ENCODE results near the gene SPEF1. TPM values are rescaled to one million over a fixed set of nuclear protein-coding genes. Genes with fewer than 3 reads are reported as not detected.

The SPEF1 gene
- total RNA-seq, 1 experiment from 2014 or later, result not detected

DNA sequence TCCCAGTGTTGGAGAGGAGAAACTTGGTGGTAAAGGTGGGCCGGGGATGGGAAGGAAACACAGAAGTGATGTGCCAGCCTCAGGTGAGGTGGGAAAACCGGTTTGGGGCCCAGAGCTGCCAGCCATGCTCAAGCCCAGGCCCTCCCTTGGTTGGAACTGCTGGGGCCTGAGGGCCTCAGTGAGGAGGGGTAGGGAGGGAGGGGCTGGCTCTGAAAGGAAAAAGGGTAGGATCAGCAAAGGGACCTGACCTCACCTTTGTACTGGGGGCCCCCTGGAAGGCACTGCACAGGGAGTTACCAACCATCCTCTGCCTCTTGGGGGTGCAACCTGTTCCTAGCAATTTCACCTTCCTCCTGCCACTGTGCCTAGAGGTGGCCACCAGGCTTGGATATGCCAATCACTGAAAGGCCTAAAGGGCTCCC is 1.8 kb upstream of the SPEF1 start:
- Histone ChIP-seq H3K4me2 (ENCODE audit: low read depth, low read length, poor library complexity, severe bottlenecking) (no peak overlapping the region), H3K9me3 (ENCODE audit: low read length) (no peaks in the 10 kb centered on the region), H3K9ac (ENCODE audit: low read length) (no peak overlapping the region), H3K36me3 (ENCODE audit: insufficient read depth, low read length) (no peaks in the 10 kb centered on the region), H3K27ac (ENCODE audit: low read length) (no peak overlapping the region), H4K20me1 (ENCODE audit: insufficient read depth, low read depth, low read length) (peaks cover 10% of the 10 kb centered on the region; the same call in 1 of the 2 replicates), H2AFZ (ENCODE audit: low read length) (no peak overlapping the region), H3K4me1 (ENCODE audit: low read length) (peaks cover 32% of the 10 kb centered on the region), H3K9me2 (replicated peaks; ENCODE audit: insufficient read depth, low read length) (no peaks in the 10 kb centered on the region), H3K4me3 (ENCODE audit: low read length) (no peak overlapping the region), H3K79me2 (ENCODE audit: low read length) (peaks cover 16% of the 10 kb centered on the region), H3K27me3 (ENCODE audit: low read length) (no peaks in the 10 kb centered on the region)
- peak; percentile 56 for DNase-seq

DNA sequence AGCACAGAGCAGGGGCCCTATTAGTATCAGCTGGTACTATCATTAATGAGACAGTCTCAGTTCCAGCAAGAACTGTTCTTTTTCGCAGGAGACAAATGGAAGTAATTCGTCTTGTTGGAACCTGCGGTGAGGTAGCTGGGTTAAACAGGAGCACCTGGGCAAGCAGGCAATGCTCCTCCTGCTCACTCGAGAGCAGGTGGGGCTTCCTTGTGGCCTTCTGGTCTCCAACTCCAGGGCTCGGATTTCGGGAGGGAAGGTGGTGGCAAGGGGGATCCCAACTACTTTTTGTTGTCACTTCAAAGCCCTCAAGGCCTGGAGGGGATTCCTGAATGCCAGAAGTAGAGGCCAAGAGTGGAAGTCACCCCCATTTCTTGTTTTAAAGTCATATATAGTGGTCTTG is 1.3 kb upstream of the SPEF1 start:
- H3K4me1 ChIP-seq (ENCODE audit: low read length), result peaks cover 30% of the 10 kb centered on the region
- no peaks in the 10 kb centered on the region for H3K36me3 ChIP-seq (ENCODE audit: insufficient read depth, low read length)
- H3K9me3 ChIP-seq (ENCODE audit: low read length), result no peaks in the 10 kb centered on the region
- no peaks in the 10 kb centered on the region for H3K27me3 ChIP-seq (ENCODE audit: low read length)
- no peak overlapping the region for H3K4me3 ChIP-seq (ENCODE audit: low read length)
- H3K27ac ChIP-seq (ENCODE audit: low read length), result no peak overlapping the region
- no peak overlapping the region for H3K4me2 ChIP-seq (ENCODE audit: low read depth, low read length, poor library complexity, severe bottlenecking)
- H2AFZ ChIP-seq (ENCODE audit: low read length), result no peak overlapping the region
- H3K79me2 ChIP-seq (ENCODE audit: low read length), result peaks cover 16% of the 10 kb centered on the region
- DNase-seq, result no peak
- no peak overlapping the region for H3K9ac ChIP-seq (ENCODE audit: low read length)
- H4K20me1 ChIP-seq (ENCODE audit: insufficient read depth, low read depth, low read length), result peaks cover 10% of the 10 kb centered on the region; the same call in 1 of the 2 replicates
- H3K9me2 ChIP-seq (replicated peaks; ENCODE audit: insufficient read depth, low read length), result no peaks in the 10 kb centered on the region

DNA sequence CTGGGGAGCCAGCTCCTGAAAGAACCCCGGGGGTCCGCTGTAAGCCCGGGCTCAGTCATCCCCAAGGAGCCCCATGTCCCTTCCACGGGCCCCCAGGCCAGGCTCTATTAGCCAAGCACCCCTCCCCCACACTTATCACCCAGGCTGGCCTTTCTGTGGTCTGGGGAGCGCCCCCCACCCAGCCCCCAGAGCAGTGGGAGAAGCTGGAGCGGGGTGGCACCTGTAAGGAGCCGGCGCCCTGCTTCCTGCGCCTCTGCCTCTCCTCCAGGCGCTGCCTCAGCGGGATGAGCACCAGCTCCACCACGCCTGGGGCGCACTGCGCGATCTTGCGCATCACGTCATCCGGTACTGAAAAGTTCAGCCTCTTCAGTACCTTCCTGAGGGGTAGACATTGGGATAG is 2.3 kb downstream of the SPEF1 start:
- Histone ChIP-seq H3K9me3 (ENCODE audit: low read length) (no peaks in the 10 kb centered on the region), H3K27me3 (ENCODE audit: low read length) (no peaks in the 10 kb centered on the region), H3K4me2 (ENCODE audit: low read depth, low read length, poor library complexity, severe bottlenecking) (no peak overlapping the region), H3K79me2 (ENCODE audit: low read length) (no peaks in the 10 kb centered on the region), H3K9me2 (replicated peaks; ENCODE audit: insufficient read depth, low read length) (no peaks in the 10 kb centered on the region), H3K27ac (ENCODE audit: low read length) (no peak overlapping the region), H3K4me1 (ENCODE audit: low read length) (peaks cover 10% of the 10 kb centered on the region), H4K20me1 (ENCODE audit: insufficient read depth, low read depth, low read length) (no peaks in the 10 kb centered on the region), H3K4me3 (ENCODE audit: low read length) (no peak overlapping the region), H3K36me3 (ENCODE audit: insufficient read depth, low read length) (no peaks in the 10 kb centered on the region), H3K9ac (ENCODE audit: low read length) (no peak overlapping the region), H2AFZ (ENCODE audit: low read length) (no peak overlapping the region)
- DNase-seq, result no peak

DNA sequence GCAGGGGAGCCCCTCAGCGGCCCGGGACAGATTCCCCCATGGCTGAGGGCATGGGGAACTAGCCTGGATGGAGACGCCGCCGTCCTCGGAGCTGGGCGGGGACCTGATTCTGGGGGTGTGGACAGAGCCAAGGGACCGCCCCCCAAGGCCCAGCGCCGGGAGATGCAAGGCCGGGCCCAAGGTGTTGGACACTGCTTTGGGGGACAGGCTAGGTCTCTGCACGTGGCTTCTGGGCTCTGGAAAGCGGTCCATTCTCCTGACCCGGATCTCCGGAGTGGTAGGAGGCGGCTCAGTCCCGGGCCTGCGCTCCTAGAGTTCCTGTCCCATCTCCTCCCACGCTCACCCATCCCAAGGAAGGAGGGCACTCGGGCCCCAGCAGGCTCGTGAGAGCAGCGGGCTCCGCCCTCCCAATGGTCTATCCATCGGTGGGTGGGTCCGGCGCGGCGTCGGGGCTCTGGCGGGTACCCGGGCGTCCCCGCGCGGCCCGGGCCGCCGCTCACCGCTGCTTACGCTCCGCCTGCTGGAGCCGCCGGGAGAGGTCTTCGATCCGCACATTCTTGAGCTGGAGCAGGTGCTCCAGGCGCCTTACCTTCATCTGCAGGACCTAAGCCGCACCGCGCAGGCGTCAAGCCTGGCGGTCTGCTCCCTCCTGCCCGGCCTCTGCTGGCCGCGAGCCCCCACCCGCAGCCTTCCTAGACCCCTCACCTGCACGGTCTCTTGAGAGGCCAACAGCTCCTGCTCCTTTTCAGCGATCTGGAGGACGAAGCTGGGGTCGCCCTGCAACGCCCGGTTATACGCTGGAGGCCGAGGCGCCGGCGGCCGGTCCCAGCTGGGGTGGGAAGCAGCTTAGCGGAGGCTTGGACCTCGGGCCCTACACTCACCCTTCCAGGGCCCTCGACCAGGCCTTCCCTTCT is 3.3 kb downstream of the SPEF1 start:
- Histone ChIP-seq H2AFZ (ENCODE audit: low read length) (no peak overlapping the region), H3K9me3 (ENCODE audit: low read length) (no peaks in the 10 kb centered on the region)

DNA sequence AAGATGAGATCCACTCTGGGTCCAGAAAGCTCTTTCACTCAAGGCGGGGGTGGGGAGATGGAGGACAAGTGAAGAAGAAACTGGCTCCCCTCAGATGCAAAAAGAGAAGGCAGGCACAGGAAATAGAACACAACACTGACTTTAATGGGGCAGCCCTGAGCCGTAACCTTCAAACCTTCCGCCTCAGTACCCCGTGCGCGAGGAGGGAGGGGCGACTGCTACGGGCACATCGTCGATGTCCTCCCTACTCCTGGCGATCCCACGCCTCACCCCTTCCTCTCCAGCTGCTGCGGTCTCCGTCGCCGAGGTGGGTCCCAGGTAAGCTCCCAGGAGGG is 3.9 kb downstream of the SPEF1 start:
- H3K9me3 ChIP-seq (ENCODE audit: low read length), result no peaks in the 10 kb centered on the region
- no peak overlapping the region for H2AFZ ChIP-seq (ENCODE audit: low read length)
- no peak overlapping the region for H3K27ac ChIP-seq (ENCODE audit: low read length)
- peaks cover 10% of the 10 kb centered on the region for H3K4me1 ChIP-seq (ENCODE audit: low read length)
- H4K20me1 ChIP-seq (ENCODE audit: insufficient read depth, low read depth, low read length), result no peaks in the 10 kb centered on the region
- H3K27me3 ChIP-seq (ENCODE audit: low read length), result no peaks in the 10 kb centered on the region
- H3K79me2 ChIP-seq (ENCODE audit: low read length), result no peaks in the 10 kb centered on the region
- no peaks in the 10 kb centered on the region for H3K36me3 ChIP-seq (ENCODE audit: insufficient read depth, low read length)
- H3K4me2 ChIP-seq (ENCODE audit: low read depth, low read length, poor library complexity, severe bottlenecking), result no peak overlapping the region
- H3K9ac ChIP-seq (ENCODE audit: low read length), result no peak overlapping the region
- no peaks in the 10 kb centered on the region for H3K9me2 ChIP-seq (replicated peaks; ENCODE audit: insufficient read depth, low read length)
- no peak overlapping the region for H3K4me3 ChIP-seq (ENCODE audit: low read length)
- no peak for DNase-seq

More for the DNA sequence above, 3.3 kb downstream of the SPEF1 start:
- no peak for DNase-seq
- no peaks in the 10 kb centered on the region for H3K27me3 ChIP-seq (ENCODE audit: low read length)
- H3K27ac ChIP-seq (ENCODE audit: low read length), result no peak overlapping the region
- H3K4me2 ChIP-seq (ENCODE audit: low read depth, low read length, poor library complexity, severe bottlenecking), result no peak overlapping the region
- no peaks in the 10 kb centered on the region for H3K36me3 ChIP-seq (ENCODE audit: insufficient read depth, low read length)
- H3K9me2 ChIP-seq (replicated peaks; ENCODE audit: insufficient read depth, low read length), result no peaks in the 10 kb centered on the region
- peaks cover 10% of the 10 kb centered on the region for H3K4me1 ChIP-seq (ENCODE audit: low read length)
- no peaks in the 10 kb centered on the region for H4K20me1 ChIP-seq (ENCODE audit: insufficient read depth, low read depth, low read length)
- H3K79me2 ChIP-seq (ENCODE audit: low read length), result no peaks in the 10 kb centered on the region
- H3K4me3 ChIP-seq (ENCODE audit: low read length), result no peak overlapping the region
- no peak overlapping the region for H3K9ac ChIP-seq (ENCODE audit: low read length)

DNA sequence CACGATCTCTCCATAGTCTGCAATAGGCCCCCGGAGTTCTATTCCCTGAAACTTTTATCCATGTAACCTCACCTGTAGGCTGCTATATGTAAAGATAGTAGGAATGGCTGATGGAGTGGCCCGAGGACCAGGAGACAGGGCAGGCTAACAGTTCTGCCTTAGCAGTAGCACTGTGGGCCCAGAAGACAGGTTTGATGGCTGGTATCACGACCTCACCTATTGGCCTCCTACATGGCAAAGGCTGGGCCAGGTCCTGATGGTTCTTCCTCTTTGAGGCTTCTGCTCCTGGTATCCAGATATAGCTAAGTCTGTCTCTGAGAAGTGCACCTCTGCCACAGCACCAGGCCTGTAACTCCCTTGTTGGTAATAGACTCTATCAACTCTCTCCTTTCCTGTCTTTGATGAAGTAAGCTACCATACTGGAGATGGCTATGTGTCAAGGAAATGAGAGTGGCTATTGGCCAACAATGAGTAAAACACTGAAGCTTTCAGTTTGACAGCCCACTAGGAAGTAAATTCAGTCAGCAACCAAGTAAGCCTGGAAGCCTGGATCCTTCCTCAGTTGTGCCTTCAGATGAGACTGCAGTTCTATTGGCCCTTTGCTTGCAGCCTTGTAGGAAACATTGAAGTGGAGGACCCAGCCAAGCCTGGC is 5.7 kb downstream of the SPEF1 start:
- H2AFZ ChIP-seq (ENCODE audit: low read length), result no peak overlapping the region

DNA sequence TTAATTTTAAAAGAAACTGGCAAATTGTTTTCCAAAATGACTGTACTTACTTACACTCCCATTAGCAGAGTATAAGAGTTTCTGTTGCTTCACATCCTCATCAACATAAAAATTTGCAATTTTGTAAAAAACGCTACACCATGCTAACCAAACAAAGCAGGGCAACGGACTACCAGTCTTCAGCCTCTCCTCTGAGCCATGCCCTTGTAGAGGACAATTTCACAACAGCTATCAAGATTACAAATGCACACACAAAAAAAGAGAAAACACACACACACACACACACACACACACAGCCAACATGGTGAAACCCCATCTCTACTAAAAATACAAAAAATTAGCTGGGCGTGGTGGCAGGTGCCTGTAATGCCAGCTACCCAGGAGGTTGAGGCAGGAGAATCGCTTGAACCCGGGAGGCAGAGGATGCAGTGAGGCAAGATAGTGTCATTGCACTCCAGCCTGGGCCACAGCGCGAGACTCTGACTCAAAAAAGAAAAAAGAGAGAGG is 9.6 kb downstream of the SPEF1 start:
- Histone ChIP-seq H3K4me1 (ENCODE audit: low read length) (peaks cover 13% of the 10 kb centered on the region), H3K4me2 (ENCODE audit: low read depth, low read length, poor library complexity, severe bottlenecking) (no peak overlapping the region), H4K20me1 (ENCODE audit: insufficient read depth, low read depth, low read length) (no peaks in the 10 kb centered on the region), H2AFZ (ENCODE audit: low read length) (no peak overlapping the region), H3K27me3 (ENCODE audit: low read length) (no peaks in the 10 kb centered on the region), H3K9ac (ENCODE audit: low read length) (no peak overlapping the region), H3K27ac (ENCODE audit: low read length) (no peak overlapping the region), H3K9me3 (ENCODE audit: low read length) (no peaks in the 10 kb centered on the region), H3K36me3 (ENCODE audit: insufficient read depth, low read length) (no peaks in the 10 kb centered on the region), H3K9me2 (replicated peaks; ENCODE audit: insufficient read depth, low read length) (no peaks in the 10 kb centered on the region), H3K4me3 (ENCODE audit: low read length) (no peak overlapping the region), H3K79me2 (ENCODE audit: low read length) (peaks cover 9% of the 10 kb centered on the region)
- no peak for DNase-seq

More for the DNA sequence above, 5.7 kb downstream of the SPEF1 start:
- Histone ChIP-seq H3K4me1 (ENCODE audit: low read length) (peaks cover 3% of the 10 kb centered on the region), H4K20me1 (ENCODE audit: insufficient read depth, low read depth, low read length) (no peaks in the 10 kb centered on the region), H3K27ac (ENCODE audit: low read length) (no peak overlapping the region), H3K4me2 (ENCODE audit: low read depth, low read length, poor library complexity, severe bottlenecking) (no peak overlapping the region), H3K27me3 (ENCODE audit: low read length) (no peaks in the 10 kb centered on the region), H3K79me2 (ENCODE audit: low read length) (no peaks in the 10 kb centered on the region), H3K9me2 (replicated peaks; ENCODE audit: insufficient read depth, low read length) (no peaks in the 10 kb centered on the region), H3K36me3 (ENCODE audit: insufficient read depth, low read length) (no peaks in the 10 kb centered on the region), H3K4me3 (ENCODE audit: low read length) (no peak overlapping the region), H3K9me3 (ENCODE audit: low read length) (no peaks in the 10 kb centered on the region), H3K9ac (ENCODE audit: low read length) (no peak overlapping the region)
- DNase-seq, result no peak
